Type B pancreatic cell (in vitro differentiated cells): ENCODE data around the gene ZKSCAN4. TPM values are rescaled to one million over a fixed set of nuclear protein-coding genes. Genes with fewer than 3 reads are reported as not detected.
A peak's percentile ranks its signal among the peaks of the same experiment; 100 is the strongest.

ENCODE experiments used
- DNase-seq: peaks from one replicate; pipeline ENCODE4 v3.0.0; 2021; ENCODE audit warnings: mixed read lengths; ENCODE audit not compliant: unreplicated experiment; ENCODE audit errors: extremely low spot score
- H3K27ac Mint-ChIP-seq: 2 replicates; pipeline ENCODE4 v1.8.0; 2021; ENCODE audit warnings: mild to moderate bottlenecking, mixed read lengths
- H3K27me3 Mint-ChIP-seq: 2 replicates; pipeline ENCODE4 v1.8.0; 2021; ENCODE audit warnings: mixed read lengths
- H3K36me3 Mint-ChIP-seq: 2 replicates; pipeline ENCODE4 v1.8.0; 2021; ENCODE audit warnings: mixed read lengths
- H3K4me1 Mint-ChIP-seq: one replicate; pipeline ENCODE4 v1.8.0; 2021; ENCODE audit warnings: mixed read lengths; ENCODE audit not compliant: unreplicated experiment
- H3K4me3 Mint-ChIP-seq: 2 replicates; pipeline ENCODE4 v1.8.0; 2021; ENCODE audit warnings: mild to moderate bottlenecking, mixed read lengths
- H3K9me3 Mint-ChIP-seq: 2 replicates; pipeline ENCODE4 v1.8.0; 2021; ENCODE audit warnings: mixed read lengths
- total RNA-seq: library from RNA; stranded (reverse); gene quantifications from 2 replicates; pipeline ENCODE4 v1.2.1, GENCODE V29; 2021; ENCODE audit warnings: low replicate concordance
- TF ChIP-seq, protein P1 (sequence below): fragments of 200-600 bp; sonication (generic); conservative IDR thresholded peaks from 2 replicates; pipeline ENCODE4 v1.5.0; 2021; ENCODE audit warnings: antibody characterized with exemption, mild to moderate bottlenecking

The ZKSCAN4 gene
- total RNA-seq, 1 donor from 2014 or later: 7.8 TPM

DNA sequence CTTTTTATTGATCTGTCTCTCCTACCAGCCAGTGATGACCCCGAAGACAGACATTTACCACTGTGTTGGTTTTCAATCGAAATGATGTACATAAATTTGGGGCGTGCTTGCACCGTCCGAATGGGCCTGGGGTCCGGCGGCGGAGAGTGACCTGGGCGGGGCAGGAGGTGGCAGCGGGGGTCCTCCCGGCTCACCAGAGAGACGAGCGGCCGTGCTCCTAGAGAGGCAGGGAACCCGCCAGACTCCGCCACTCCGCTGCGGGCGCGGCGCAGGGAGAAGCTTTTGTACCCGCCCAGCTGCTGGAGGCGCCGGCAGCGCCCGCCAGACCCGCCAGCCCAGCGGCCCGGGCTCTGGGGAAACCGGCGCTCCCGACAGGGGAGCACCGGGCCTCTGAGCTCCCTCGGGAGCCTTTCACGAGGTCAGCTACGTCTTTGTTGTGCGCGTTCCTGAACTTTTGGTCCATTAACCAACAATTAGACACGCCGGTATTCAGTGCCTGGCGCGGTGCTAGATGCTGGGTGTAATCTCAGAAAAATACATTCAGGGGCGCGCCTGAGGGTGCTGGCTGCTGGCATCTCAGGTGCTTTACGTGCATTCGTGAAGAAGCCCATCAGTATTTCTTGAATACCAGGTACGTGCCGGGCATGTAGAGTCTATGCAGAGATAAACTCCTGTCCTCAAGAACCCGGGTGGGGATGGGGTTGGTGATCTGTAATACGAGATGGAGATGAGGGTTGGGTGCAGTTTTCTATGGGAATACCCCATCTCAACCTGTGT is 29.4 kb upstream of the ZKSCAN4 start, which contains the start of gene PGBD1:
PGBD1 (plus strand) TSS at position 285 of the 777 bp plus-strand sequence. CDS start 2,242 bp downstream, outside the sequence.
- Mint-ChIP-seq H3K27me3 (no peaks in the 10 kb centered on the region), H3K9me3 (no peaks in the 10 kb centered on the region), H3K4me1 (peaks cover 8% of the 10 kb centered on the region), H3K4me3 (peak within 1 kb of the TSS; percentile 96), H3K27ac (peak within 1 kb of the TSS; percentile 64), H3K36me3 (peaks cover 19% of the 10 kb centered on the region)
- TF ChIP-seq, protein P1, sequence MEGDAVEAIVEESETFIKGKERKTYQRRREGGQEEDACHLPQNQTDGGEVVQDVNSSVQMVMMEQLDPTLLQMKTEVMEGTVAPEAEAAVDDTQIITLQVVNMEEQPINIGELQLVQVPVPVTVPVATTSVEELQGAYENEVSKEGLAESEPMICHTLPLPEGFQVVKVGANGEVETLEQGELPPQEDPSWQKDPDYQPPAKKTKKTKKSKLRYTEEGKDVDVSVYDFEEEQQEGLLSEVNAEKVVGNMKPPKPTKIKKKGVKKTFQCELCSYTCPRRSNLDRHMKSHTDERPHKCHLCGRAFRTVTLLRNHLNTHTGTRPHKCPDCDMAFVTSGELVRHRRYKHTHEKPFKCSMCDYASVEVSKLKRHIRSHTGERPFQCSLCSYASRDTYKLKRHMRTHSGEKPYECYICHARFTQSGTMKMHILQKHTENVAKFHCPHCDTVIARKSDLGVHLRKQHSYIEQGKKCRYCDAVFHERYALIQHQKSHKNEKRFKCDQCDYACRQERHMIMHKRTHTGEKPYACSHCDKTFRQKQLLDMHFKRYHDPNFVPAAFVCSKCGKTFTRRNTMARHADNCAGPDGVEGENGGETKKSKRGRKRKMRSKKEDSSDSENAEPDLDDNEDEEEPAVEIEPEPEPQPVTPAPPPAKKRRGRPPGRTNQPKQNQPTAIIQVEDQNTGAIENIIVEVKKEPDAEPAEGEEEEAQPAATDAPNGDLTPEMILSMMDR: no peak
- peak; percentile 85 for DNase-seq

DNA sequence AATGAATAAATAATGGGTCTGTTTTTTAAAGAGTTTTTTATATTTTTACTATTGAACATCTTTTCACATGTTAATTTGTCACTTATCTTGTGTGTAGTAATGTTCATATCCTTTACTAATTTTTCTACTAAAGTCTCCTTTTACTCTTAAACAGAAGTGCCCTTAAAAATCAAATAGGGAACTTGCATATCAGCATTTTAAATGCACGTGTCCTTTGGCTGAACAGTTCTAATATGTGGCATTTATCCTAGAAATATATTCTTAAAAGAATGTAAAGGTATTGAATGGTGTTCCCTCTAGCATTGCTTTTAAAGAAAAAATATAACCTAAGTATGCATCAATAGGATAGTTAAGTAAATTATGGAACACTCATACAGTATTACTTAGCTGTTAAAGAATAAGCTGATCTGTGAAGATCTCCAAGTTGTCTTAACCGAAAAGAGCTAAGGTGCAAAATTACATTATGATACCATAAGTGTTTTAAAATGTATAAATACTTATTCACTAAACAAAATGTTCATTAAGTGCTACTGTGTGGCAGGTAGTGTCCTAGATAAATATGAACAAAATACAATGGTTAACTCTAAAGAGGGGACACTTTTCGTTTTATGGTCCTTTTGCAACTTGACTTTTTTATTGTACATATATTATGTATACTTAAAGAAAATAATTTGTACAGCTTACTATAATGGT is 28.7 kb upstream of the ZKSCAN4 start:
- TF ChIP-seq, protein P1: no peak
- Mint-ChIP-seq H3K4me1 (peaks cover 8% of the 10 kb centered on the region), H3K4me3 (peak overlapping the region; percentile 96), H3K27ac (no peak overlapping the region), H3K9me3 (no peaks in the 10 kb centered on the region), H3K27me3 (no peaks in the 10 kb centered on the region), H3K36me3 (peaks cover 23% of the 10 kb centered on the region)
- DNase-seq: no peak

DNA sequence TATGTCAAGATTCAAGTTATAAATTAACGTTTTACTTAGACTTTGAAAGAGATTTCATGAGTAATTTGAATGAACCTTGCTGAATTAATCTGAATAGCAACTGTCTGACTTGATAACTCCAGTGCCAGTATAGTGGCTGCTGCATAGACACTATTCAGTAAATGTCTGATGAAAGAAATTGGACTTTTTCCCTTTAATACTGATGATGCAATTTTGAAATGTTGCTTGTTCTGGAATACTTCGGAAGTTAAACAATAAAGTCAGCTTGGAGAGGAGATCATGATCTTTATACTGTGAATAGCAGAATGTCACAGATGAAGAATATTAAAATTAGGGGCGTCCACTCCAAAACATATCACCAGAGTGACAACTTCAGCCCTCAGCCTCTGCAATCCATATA is 25.7 kb upstream of the ZKSCAN4 start:
- H3K27me3 Mint-ChIP-seq: no peaks in the 10 kb centered on the region
- no peaks in the 10 kb centered on the region for H3K9me3 Mint-ChIP-seq
- TF ChIP-seq, protein P1: no peak
- H3K27ac Mint-ChIP-seq: no peak overlapping the region
- DNase-seq: no peak
- H3K4me1 Mint-ChIP-seq: peaks cover 8% of the 10 kb centered on the region
- H3K4me3 Mint-ChIP-seq: no peak overlapping the region
- H3K36me3 Mint-ChIP-seq: peaks cover 23% of the 10 kb centered on the region

DNA sequence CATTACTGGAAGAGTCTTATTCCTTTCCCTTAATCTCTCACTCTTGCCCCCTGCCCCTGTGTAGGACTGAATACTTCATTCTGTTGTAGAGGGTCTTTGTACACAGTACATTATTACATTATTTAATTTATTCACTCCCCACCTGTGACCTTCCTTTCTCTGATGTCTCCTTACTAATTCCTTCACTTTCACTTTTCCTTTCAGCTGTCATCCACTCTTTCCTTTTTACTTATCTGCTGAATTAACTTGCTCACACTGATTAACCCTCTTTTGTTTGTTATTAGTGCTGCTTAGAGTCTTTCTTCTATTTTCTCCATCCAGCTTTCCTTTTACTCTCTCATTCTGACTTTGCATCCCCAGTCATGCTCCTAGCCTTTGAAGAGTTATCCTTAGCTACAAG is 22.8 kb upstream of the ZKSCAN4 start:
- no peak overlapping the region for H3K4me3 Mint-ChIP-seq
- H3K4me1 Mint-ChIP-seq: no peaks in the 10 kb centered on the region
- H3K27ac Mint-ChIP-seq: no peak overlapping the region
- no peaks in the 10 kb centered on the region for H3K9me3 Mint-ChIP-seq
- DNase-seq: no peak
- H3K36me3 Mint-ChIP-seq: peaks cover 27% of the 10 kb centered on the region
- no peaks in the 10 kb centered on the region for H3K27me3 Mint-ChIP-seq
- TF ChIP-seq, protein P1: no peak

DNA sequence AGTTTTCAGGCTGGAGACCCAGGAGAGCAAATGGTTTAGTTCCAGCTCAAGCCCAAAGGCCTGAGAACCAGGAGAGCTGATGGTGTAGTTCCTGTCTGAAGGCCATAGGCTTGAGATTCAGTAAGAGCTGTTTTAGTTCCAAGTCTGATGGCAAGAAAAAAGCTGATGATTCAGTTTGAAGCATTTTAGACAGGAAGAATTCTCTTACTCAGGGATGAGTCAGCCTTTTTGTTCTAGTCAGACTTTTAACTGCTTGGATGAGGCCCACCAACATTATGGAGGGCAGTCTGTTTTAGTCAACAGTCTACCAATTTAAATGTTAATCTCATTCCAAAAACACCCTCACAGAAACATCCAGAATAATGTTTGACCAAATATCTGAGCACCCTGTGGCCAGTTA is 17.4 kb upstream of the ZKSCAN4 start:
- H3K27ac Mint-ChIP-seq: no peak overlapping the region
- TF ChIP-seq, protein P1: no peak
- DNase-seq: no peak
- no peaks in the 10 kb centered on the region for H3K9me3 Mint-ChIP-seq
- no peaks in the 10 kb centered on the region for H3K27me3 Mint-ChIP-seq
- no peak overlapping the region for H3K4me3 Mint-ChIP-seq
- no peaks in the 10 kb centered on the region for H3K4me1 Mint-ChIP-seq
- peaks cover 9% of the 10 kb centered on the region for H3K36me3 Mint-ChIP-seq
